Skin of body (tissue), 2 donors: ENCODE measurements around the gene MOBP. TPM values are rescaled to one million over a fixed set of nuclear protein-coding genes. Genes with fewer than 3 reads are reported as not detected.

Experiments
- DNase-seq: peaks from one replicate; lab custom pipeline; 2025; lab: John Stamatoyannopoulos, UW
- total RNA-seq: library from RNA; depleted of rRNA; stranded (reverse); fragments of >200 nt; gene quantifications from one replicate; pipeline ENCODE4 v1.2.3, GENCODE V29; 2014

MOBP gene
- total RNA-seq, 1 donor from 2014 or later = 0.10 TPM

GRCh38 chr3:39494781-39495180, 27.3 kb downstream of the MOBP start:
- DNase-seq = no peak

GRCh38 chr3:39497753-39498152, 30.3 kb downstream of the MOBP start:
- DNase-seq = no peak

GRCh38 chr3:39499651-39500273, 32.3 kb downstream of the MOBP start:
- no peak for DNase-seq

GRCh38 chr3:39501059-39501458, 33.6 kb downstream of the MOBP start:
- no peak for DNase-seq

GRCh38 chr3:39501968-39502837, 34.7 kb downstream of the MOBP start:
- no peak for DNase-seq

- no peak for DNase-seq
These were observed 35.3 kb downstream of the MOBP start for GRCh38 chr3:39502838-39503145.

GRCh38 chr3:39505866-39506742, 38.6 kb downstream of the MOBP start:
- no peak for DNase-seq

GRCh38 chr3:39506863-39507262, 39.4 kb downstream of the MOBP start:
- no peak for DNase-seq

GRCh38 chr3:39513791-39514369, 46.4 kb downstream of the MOBP start:
- no peak for DNase-seq

- no peak for DNase-seq
These were observed 48.4 kb downstream of the MOBP start for GRCh38 chr3:39515681-39516441.

- DNase-seq = no peak
These were observed 51.6 kb downstream of the MOBP start for GRCh38 chr3:39519103-39519502.

- DNase-seq = no peak
These were observed 52.2 kb downstream of the MOBP start for GRCh38 chr3:39519554-39520288.

- DNase-seq = no peak
These were observed 54.0 kb downstream of the MOBP start for GRCh38 chr3:39521456-39521855.

GRCh38 chr3:39524107-39524506, 56.6 kb downstream of the MOBP start:
- no peak for DNase-seq

- DNase-seq = no peak
These were observed 61.4 kb downstream of the MOBP start for GRCh38 chr3:39528844-39529243.

GRCh38 chr3:39529577-39529976, 62.1 kb downstream of the MOBP start:
- DNase-seq = no peak

- DNase-seq = no peak
These were observed 63.6 kb downstream of the MOBP start for GRCh38 chr3:39531066-39531465.

- DNase-seq = no peak
These were observed 64.2 kb downstream of the MOBP start for GRCh38 chr3:39531665-39532064.

GRCh38 chr3:39532777-39533176, 65.3 kb downstream of the MOBP start:
- DNase-seq = no peak

- no peak for DNase-seq
These were observed 65.7 kb downstream of the MOBP start for GRCh38 chr3:39533226-39533625.
